ENCODE measurements around the gene UMODL1. TPM values are rescaled to one million over a fixed set of nuclear protein-coding genes. Genes with fewer than 3 reads are reported as not detected.
"Not testable (repeated sequence)": the region's sequence is repeated elsewhere in the genome, so short reads cannot be mapped to it uniquely, and the experiment has no call there.

The UMODL1 gene
- total RNA-seq, 1 donor from 2014 or later = not detected

GRCh38 chr21:42073145-42074099 is 2.3 kb downstream of the UMODL1 start:
- DNase-seq (no peak), ATAC-seq (no peak)
- intact Hi-C loops (cut with micrococcal nuclease) = no loop called here

- no peak for ATAC-seq
- intact Hi-C loops (cut with micrococcal nuclease) = no loop called here
- no peak for DNase-seq
Measured at GRCh38 chr21:42075686-42076471, 4.8 kb downstream of the UMODL1 start.

GRCh38 chr21:42077685-42078238 is 6.6 kb downstream of the UMODL1 start:
- DNase-seq; ATAC-seq; intact Hi-C loops (cut with micrococcal nuclease): not testable (repeated sequence)

GRCh38 chr21:42078247-42079007 is 7.3 kb downstream of the UMODL1 start:
- intact Hi-C loops (cut with micrococcal nuclease); DNase-seq; ATAC-seq: not testable (repeated sequence)

GRCh38 chr21:42079008-42079938 is 8.2 kb downstream of the UMODL1 start:
- intact Hi-C loops (cut with micrococcal nuclease) = no loop called here
- ATAC-seq = no peak
- no peak for DNase-seq

- DNase-seq = no peak
- intact Hi-C loops (cut with micrococcal nuclease) = no loop called here
- ATAC-seq = no peak
Measured at GRCh38 chr21:42079939-42080787, 9.0 kb downstream of the UMODL1 start.

GRCh38 chr21:42080788-42081083 is 9.6 kb downstream of the UMODL1 start:
- ATAC-seq = peak; percentile 27
- DNase-seq = no peak
- intact Hi-C loops (cut with micrococcal nuclease) = no loop called here

- DNase-seq (no peak), ATAC-seq (no peak)
- intact Hi-C loops (cut with micrococcal nuclease) = no loop called here
Measured at GRCh38 chr21:42081138-42081537, 10.0 kb downstream of the UMODL1 start.

GRCh38 chr21:42081931-42082381 is 10.8 kb downstream of the UMODL1 start:
- ATAC-seq (no peak), DNase-seq (no peak)

GRCh38 chr21:42082501-42083360 is 11.6 kb downstream of the UMODL1 start:
- no peak for DNase-seq
- intact Hi-C loops (cut with micrococcal nuclease) = no loop called here

More at GRCh38 chr21:42081931-42082381, 10.8 kb downstream of the UMODL1 start:
- intact Hi-C loops (cut with micrococcal nuclease) = no loop called here

GRCh38 chr21:42083361-42083690 is 12.2 kb downstream of the UMODL1 start:
- no peak for ATAC-seq
- intact Hi-C loops (cut with micrococcal nuclease) = no loop called here

More at GRCh38 chr21:42082501-42083360, 11.6 kb downstream of the UMODL1 start:
- no peak for ATAC-seq

GRCh38 chr21:42084079-42084478 is 13.0 kb downstream of the UMODL1 start:
- intact Hi-C loops (cut with micrococcal nuclease) = no loop called here
- no peak for ATAC-seq
- no peak for DNase-seq

More at GRCh38 chr21:42083361-42083690, 12.2 kb downstream of the UMODL1 start:
- no peak for DNase-seq

- intact Hi-C loops (cut with micrococcal nuclease) = no loop called here
- ATAC-seq (no peak), DNase-seq (no peak)
Measured at GRCh38 chr21:42085246-42086077, 14.3 kb downstream of the UMODL1 start.

GRCh38 chr21:42086969-42087368 is 15.9 kb downstream of the UMODL1 start:
- DNase-seq (no peak), ATAC-seq (no peak)
- intact Hi-C loops (cut with micrococcal nuclease) = no loop called here

GRCh38 chr21:42088148-42088547 is 17.0 kb downstream of the UMODL1 start:
- no peak for ATAC-seq
- intact Hi-C loops (cut with micrococcal nuclease) = no loop called here
- no peak for DNase-seq

Data from left ventricle myocardium superior (tissue), 1 donor.